Neural crest cell (in vitro differentiated cells): Measurements from ENCODE around the gene KRT73. TPM values are rescaled to one million over a fixed set of nuclear protein-coding genes. Genes with fewer than 3 reads are reported as not detected.

Source experiments
- DNase-seq: peaks from one replicate; pipeline ENCODE4 v3.0.0; 2021; ENCODE audit warnings: low read depth, mixed read lengths, low spot score
- H3K27ac Mint-ChIP-seq: one replicate; pipeline ENCODE4 v1.8.0; 2021; ENCODE audit warnings: mild to moderate bottlenecking, mixed read lengths; ENCODE audit not compliant: unreplicated experiment
- H3K27me3 Mint-ChIP-seq: 2 replicates; pipeline ENCODE4 v1.8.0; 2021; ENCODE audit warnings: low read depth, mild to moderate bottlenecking, mixed read lengths
- H3K36me3 Mint-ChIP-seq: 2 replicates; pipeline ENCODE4 v1.8.0; 2021; ENCODE audit warnings: low read depth, mild to moderate bottlenecking, mixed read lengths
- H3K4me1 Mint-ChIP-seq: 2 replicates; pipeline ENCODE4 v1.8.0; 2021; ENCODE audit warnings: mixed read lengths
- H3K4me3 Mint-ChIP-seq: one replicate; pipeline ENCODE4 v1.8.0; 2021; ENCODE audit warnings: mild to moderate bottlenecking, mixed read lengths
- H3K9me3 Mint-ChIP-seq: 2 replicates; pipeline ENCODE4 v1.8.0; 2021; ENCODE audit warnings: mixed read lengths
- CTCF ChIP-seq: fragments of 200-600 bp; sonication (generic); conservative IDR thresholded peaks from 2 replicates; pipeline ENCODE4 v1.5.0; 2021; ENCODE audit warnings: antibody characterized with exemption, mild to moderate bottlenecking
- total RNA-seq: library from RNA; stranded (reverse); gene quantifications from 2 replicates; pipeline ENCODE4 v1.2.1, GENCODE V29; 2021

KRT73 gene
- total RNA-seq, 1 donor from 2014 or later = not detected

GRCh38 chr12:52590021-52590420 lies 28.3 kb downstream of the KRT73 start:
- peaks cover 40% of the 10 kb centered on the region for H3K27me3 Mint-ChIP-seq
- H3K36me3 Mint-ChIP-seq = no peaks in the 10 kb centered on the region
- no peaks in the 10 kb centered on the region for H3K4me1 Mint-ChIP-seq
- H3K9me3 Mint-ChIP-seq = peaks cover 11% of the 10 kb centered on the region
- no peak for DNase-seq
- no peak overlapping the region for H3K4me3 Mint-ChIP-seq
- TF ChIP-seq CTCF = no peak
- H3K27ac Mint-ChIP-seq = no peak overlapping the region

DNA sequence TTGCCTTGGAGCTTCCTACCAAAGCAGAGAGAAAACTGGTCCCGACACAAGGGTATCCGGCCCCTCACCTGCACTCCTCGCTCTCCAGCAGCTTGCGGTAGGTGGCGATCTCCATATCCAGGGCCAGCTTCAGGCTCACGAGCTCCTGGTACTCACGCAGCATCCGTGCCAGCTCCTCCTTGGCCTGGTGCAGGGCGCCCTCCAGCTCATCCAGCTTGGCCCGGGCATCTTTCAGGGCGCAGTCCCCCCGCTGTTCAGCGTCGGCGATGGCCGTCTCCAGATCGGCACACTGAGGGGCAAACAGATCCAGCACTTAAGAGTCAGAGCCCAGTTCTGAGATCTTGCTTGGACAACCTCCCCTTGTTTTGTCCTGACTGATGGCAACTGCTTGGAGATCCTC lies 30.8 kb downstream of the KRT73 start:
- Mint-ChIP-seq H3K4me3 (no peak overlapping the region), H3K36me3 (no peaks in the 10 kb centered on the region), H3K27me3 (peaks cover 32% of the 10 kb centered on the region), H3K4me1 (no peaks in the 10 kb centered on the region), H3K9me3 (peaks cover 11% of the 10 kb centered on the region), H3K27ac (no peak overlapping the region)
- no peak for TF ChIP-seq CTCF
- no peak for DNase-seq

GRCh38 chr12:52585946-52586345 lies 32.4 kb downstream of the KRT73 start:
- Mint-ChIP-seq H3K4me3 (no peak overlapping the region), H3K4me1 (no peaks in the 10 kb centered on the region), H3K9me3 (peaks cover 3% of the 10 kb centered on the region), H3K27ac (no peak overlapping the region), H3K27me3 (peaks cover 25% of the 10 kb centered on the region), H3K36me3 (no peaks in the 10 kb centered on the region)
- DNase-seq = no peak
- no peak for TF ChIP-seq CTCF

- DNase-seq = no peak
- H3K4me3 Mint-ChIP-seq = no peak overlapping the region
- no peak for TF ChIP-seq CTCF
- peaks cover 29% of the 10 kb centered on the region for H3K27me3 Mint-ChIP-seq
- H3K36me3 Mint-ChIP-seq = no peaks in the 10 kb centered on the region
- no peaks in the 10 kb centered on the region for H3K9me3 Mint-ChIP-seq
- no peaks in the 10 kb centered on the region for H3K4me1 Mint-ChIP-seq
- H3K27ac Mint-ChIP-seq = no peak overlapping the region
Measured at GRCh38 chr12:52585066-52585465, 33.3 kb downstream of the KRT73 start.

DNA sequence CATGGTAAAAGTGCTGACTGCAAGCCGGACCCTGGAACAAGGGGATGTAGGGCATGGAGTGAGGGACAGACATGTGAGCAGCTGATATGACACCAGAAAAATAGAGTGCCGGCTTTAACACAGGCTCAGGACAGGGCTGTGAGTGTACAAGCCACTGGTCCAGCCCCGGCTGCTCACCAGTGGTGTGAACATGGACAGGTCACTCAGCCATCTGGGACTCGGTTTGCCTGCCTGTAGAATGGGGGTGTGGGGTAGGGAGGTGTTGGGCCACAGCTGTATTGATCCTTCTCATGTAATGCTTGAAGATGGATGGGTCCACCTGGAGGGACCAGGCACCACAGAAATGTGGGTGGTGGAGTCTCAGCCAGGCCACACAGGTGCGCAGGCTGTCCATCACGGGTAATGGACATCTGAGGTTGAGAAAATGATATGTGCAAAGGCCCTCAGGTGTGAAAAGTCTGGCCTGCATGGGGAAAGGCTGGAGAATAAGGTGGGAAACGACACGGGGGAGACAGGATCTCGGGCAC lies 34.1 kb downstream of the KRT73 start:
- DNase-seq = no peak
- Mint-ChIP-seq H3K27ac (no peak overlapping the region), H3K4me1 (no peaks in the 10 kb centered on the region), H3K27me3 (peaks cover 30% of the 10 kb centered on the region), H3K4me3 (no peak overlapping the region), H3K9me3 (no peaks in the 10 kb centered on the region), H3K36me3 (no peaks in the 10 kb centered on the region)
- no peak for TF ChIP-seq CTCF
